Stimulated activated CD8-positive, alpha-beta memory T cell treated with anti-CD3 and anti-CD28 coated beads, Interleukin-4, amount 100 ng/mL, for 24 hours (primary cell): ENCODE data around the gene LITAFD.

ENCODE experiments used
- DNase-seq: peaks from one replicate; pipeline ENCODE4 v3.0.0-alpha.2; 2020; ENCODE audit warnings: low read depth

Gene LITAFD

DNA sequence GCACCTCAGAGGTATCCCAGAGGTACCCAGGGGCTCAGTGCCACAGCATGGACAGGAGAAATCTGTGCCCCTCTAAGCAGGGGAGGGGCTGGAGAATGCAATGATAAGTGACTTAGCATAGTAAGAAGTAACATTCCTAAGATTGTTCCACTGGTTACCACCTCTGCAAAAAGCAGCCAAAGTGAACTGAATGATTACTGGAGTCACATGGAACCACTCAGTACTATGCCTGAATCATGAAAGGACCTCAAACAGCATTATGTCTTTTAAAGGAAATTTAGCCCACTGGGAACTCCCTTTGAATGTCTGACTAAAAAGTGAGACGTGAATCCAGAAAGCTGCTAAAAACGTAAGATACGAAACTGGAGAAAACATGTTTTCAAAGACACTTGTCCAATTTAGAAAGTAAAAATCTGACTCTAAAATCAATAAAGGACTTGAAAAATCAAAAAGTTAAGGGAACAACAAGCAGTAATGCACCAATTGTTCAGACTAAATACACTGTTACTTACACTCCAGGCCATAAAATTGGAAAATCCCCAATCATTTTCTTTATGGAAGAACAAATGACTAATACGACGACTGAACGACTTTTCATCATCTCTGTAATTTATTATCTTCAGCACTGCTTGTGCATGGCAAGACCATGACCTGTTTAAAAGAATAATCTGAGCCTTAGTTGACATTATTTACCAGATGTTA lies 38.6 kb downstream of the LITAFD start:
- no peak for DNase-seq

DNA sequence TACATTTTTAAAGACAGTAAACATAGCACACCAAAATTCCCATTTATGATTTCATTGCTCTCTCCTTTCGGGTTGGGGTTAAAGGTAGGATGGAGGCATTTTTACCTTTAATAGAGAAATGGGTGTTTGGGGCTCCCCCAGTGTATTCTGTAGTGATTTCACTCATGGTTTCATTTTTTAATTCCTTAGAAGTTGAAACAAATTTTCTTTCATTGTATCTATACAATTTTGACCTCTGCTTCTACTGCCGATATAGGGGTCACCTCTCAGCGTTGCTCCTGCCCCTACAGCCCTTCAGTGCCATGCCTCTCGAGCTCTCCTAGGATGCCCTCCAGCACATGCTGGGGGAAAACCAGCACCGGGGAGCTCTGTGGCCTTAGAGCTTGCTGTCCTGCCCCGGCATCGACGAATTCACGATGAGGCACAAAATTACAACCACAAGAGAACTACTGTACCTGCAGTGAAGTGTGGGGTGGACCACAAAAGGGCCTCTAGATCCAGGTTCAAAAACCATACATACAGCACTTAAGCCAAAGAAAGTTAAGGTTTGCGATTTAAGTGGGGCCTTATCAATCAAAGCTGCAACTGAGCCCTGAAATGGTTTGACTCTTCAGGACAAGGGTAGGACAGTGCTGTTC lies 39.3 kb downstream of the LITAFD start:
- DNase-seq = no peak

DNA sequence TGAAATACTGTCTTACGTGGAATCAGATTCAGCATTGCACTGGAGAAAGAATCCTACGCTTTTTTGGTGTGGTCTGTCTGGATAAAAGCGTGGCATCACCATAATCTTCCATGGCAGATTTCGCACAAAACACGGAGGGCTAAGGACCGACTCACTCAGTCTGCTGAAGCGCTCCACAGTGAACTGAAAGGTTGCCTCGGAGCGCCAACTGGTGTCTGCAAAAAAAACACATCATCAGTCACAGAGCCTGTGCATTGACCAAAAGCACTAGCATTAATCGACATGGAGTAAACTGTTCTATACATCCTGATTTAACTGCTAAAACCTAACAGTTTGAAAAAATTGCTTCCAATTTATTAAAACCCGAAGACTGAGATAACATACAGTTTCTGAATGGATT lies 41.0 kb downstream of the LITAFD start:
- no peak for DNase-seq

DNA sequence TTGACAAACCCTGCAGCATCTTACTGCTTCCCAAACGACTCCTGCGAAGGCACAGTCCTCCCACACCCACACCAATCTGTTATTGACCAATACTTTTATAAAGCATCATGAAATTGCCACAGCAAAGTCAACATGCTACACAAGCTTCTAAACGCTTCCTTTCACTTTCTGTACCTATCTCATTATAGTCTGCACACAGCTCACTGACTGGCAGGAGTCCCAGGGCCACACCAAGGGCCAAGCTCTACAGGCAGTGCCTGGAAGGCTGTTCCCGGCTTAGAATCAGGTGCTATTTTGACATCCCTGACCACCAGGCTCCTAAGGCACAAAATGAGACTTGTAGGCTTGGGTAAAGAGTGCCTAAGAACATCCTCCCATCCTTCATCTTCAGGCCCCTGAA lies 42.1 kb downstream of the LITAFD start:
- no peak for DNase-seq

DNA sequence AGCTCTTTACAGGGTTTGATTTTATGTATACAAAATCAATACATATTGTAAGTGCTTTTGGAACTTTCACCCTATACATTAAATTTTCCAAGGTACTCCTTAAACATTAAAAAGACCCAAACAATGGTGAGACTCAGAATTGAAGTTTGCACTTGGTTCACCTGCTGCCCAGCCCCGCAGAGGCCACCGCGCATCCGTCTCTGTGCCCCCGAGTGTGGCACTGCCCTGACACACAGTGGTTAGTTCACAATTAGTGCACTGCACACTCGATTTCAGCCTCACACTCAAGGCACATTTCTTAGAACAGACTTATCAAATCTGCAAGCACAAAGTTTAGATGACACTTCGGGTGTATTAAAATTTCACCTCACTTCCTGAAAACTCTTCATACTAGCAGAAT lies 43.3 kb downstream of the LITAFD start:
- no peak for DNase-seq

DNA sequence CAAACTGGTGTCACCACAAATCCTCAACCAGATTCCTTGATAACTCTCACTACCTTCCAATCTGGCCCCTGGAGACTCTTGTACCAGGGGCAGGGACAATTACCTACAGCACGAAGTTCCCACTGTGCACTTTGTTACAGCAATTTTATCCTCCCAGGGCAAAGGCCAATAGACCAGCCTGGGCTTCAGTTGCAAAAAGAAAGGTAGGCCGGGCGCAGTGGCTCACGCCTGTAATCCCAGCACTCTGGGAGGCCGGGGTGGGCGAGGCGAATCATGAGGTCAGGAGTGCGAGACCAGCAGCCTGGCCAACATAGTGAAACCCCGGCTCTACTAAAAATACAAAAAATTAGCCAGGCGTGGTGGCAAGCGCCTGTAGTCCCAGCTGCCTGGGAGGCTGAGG lies 44.7 kb downstream of the LITAFD start:
- DNase-seq = no peak

DNA sequence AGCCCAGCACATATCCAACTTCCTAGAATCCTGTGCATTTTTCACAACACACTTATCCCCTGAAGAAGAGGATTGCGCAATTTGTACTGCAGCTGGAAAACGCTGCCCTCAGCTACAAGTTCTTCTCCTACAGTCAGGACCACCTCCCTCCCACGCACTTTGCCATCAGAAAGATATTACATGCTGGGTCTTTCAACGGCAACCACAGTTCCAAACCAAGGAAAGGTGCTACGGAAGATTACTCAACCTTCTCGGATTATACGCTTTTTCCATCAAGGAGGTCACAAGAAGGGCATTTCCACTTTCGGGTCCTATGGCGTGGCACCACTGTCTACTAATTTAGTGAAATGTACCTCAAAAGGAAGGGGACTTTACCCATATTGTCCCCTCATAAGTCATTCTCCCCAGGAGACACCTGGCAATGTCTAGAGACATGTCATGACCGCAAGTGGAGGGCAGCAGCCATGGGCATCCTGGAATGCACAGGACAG lies 46.4 kb downstream of the LITAFD start:
- DNase-seq = no peak

DNA sequence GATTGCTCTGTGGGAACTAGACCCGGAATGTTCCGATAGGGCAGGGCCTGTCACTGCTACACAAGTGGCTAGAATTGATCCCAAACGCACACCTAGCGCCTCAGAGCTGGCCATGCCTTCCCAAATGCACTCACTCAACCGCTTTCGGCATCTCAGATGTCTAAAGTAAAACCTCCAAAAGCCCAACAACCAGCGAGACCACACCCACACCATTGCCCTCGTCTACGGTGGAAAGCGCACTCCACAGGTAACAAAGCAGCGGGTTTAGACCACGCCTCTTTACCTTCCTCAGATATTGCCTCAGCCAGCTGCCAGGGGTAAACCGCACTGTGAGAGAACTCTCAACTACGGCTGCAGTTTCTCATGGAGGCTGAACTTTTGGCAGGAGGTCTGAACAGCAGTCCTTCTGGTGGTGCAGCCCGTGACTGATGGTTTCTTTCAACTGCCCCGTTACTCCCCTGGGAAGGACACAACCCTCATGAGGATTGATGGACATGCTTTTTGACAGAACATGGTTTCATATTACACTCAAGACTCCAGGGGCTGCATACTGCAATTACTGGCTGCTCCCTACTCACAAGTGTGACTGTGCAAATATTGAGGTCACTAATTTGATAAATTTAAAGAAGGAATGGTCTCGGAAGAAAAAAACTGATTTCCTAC lies 47.1 kb downstream of the LITAFD start:
- no peak for DNase-seq

DNA sequence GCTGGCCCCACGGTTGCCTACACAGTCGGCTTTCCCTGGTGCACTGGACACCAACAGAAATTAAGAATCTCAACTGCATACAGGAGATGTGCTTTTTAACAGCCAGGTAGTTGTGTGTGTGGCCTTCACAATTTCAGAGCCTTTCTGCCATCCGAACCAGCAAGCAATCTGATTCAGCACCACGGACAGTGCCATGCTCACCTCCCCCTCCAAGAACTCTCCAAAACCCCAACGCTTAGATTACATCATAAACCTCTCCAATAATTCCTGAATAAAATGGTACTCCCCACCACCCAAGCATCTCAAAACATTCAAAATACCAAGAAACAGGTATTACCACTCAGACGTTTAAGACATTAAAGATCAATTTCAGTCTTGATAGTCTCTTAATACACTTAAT lies 49.7 kb downstream of the LITAFD start:
- DNase-seq = peak; percentile 29

DNA sequence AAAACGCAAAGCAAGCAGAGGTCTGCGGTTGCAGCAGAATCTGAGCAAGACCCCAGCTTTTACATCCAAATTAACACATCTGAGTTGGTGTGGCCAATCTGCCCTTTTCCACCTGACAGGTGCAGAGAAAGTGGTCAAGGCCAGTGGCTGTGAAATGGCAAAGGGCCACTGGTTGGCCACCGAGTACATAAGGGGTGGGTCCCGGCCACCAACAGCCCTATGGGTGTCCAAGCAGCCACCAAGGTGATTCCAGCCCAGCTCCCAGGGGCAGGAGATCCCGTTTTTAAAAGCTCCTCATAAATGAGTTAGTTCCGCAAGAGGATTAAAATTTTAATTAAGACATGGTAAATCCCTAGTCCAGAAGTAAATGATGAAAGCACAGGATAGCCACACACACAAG lies 52.5 kb downstream of the LITAFD start:
- DNase-seq = no peak
